Measurements from ENCODE around the gene WDHD1. TPM values are rescaled to one million over a fixed set of nuclear protein-coding genes. Genes with fewer than 3 reads are reported as not detected.
"Not testable (repeated sequence)": the region's sequence is repeated elsewhere in the genome, so short reads cannot be mapped to it uniquely, and the experiment has no call there.

The WDHD1 gene
- total and polyA plus RNA-seq, 8 donors = 0.45 to 2.3 (median 1.1) TPM

GRCh38 chr14:54967496-54967895 lies 59.4 kb downstream of the WDHD1 start:
- no peak for ATAC-seq
- Histone ChIP-seq H3K36me3 (no peaks in the 10 kb centered on the region), H3K4me1 (no peaks in the 10 kb centered on the region), H3K27me3 (no peaks in the 10 kb centered on the region), H3K4me3 (no peak overlapping the region), H3K27ac (no peak overlapping the region), H3K9me3 (no peaks in the 10 kb centered on the region)
- intact Hi-C loops (cut with DNase I) = no loop called here
- FAIRE-seq = no peak
- DNase-seq = no peak
- no peak for TF ChIP-seq CTCF (IDR thresholded peaks at IDR 0.05)
- WGBS, 2 donors = 93 to 98% methylated on average over 4 of the region's 4 CpGs

GRCh38 chr14:54955143-54955542 lies 71.8 kb downstream of the WDHD1 start:
- Histone ChIP-seq H3K4me1 (no peaks in the 10 kb centered on the region), H3K36me3 (no peaks in the 10 kb centered on the region), H3K27ac (no peak overlapping the region), H3K9me3 (no peaks in the 10 kb centered on the region), H3K4me3 (no peak overlapping the region), H3K27me3 (no peaks in the 10 kb centered on the region)
- TF ChIP-seq CTCF (IDR thresholded peaks at IDR 0.05) = no peak
- intact Hi-C loops (cut with DNase I) = no loop called here
- ATAC-seq = no peak
- no peak for DNase-seq
- no peak for FAIRE-seq

- H3K27ac ChIP-seq; H3K9me3 ChIP-seq; DNase-seq; ATAC-seq; intact Hi-C loops (cut with DNase I); H3K4me1 ChIP-seq; H3K27me3 ChIP-seq; H3K4me3 ChIP-seq; H3K36me3 ChIP-seq; FAIRE-seq: not testable (repeated sequence)
- 94 to 95% methylated on average over 3 of the region's 3 CpGs for WGBS, 2 donors
These were observed 73.3 kb downstream of the WDHD1 start for GRCh38 chr14:54953609-54954008.

- WGBS, 2 donors = 81 to 95% methylated on average over 1 of the region's 1 CpG
- ATAC-seq; H3K4me1 ChIP-seq; FAIRE-seq; H3K27me3 ChIP-seq; H3K9me3 ChIP-seq; H3K36me3 ChIP-seq; DNase-seq; H3K4me3 ChIP-seq; H3K27ac ChIP-seq; intact Hi-C loops (cut with DNase I): not testable (repeated sequence)
These were observed 74.1 kb downstream of the WDHD1 start for GRCh38 chr14:54952803-54953202.

GRCh38 chr14:54947230-54947629 lies 79.7 kb downstream of the WDHD1 start:
- no peaks in the 10 kb centered on the region for H3K36me3 ChIP-seq
- no peaks in the 10 kb centered on the region for H3K27me3 ChIP-seq
- intact Hi-C loops (cut with DNase I) = no loop called here
- 96 to 98% methylated on average over 3 of the region's 3 CpGs for WGBS, 2 donors
- FAIRE-seq (no peak), DNase-seq (no peak), ATAC-seq (no peak)
- no peak overlapping the region for H3K4me3 ChIP-seq
- no peak for TF ChIP-seq CTCF (IDR thresholded peaks at IDR 0.05)
- H3K9me3 ChIP-seq = no peaks in the 10 kb centered on the region
- no peaks in the 10 kb centered on the region for H3K4me1 ChIP-seq
- H3K27ac ChIP-seq = no peak overlapping the region

- TF ChIP-seq CTCF (IDR thresholded peaks at IDR 0.05) = no peak
- H3K36me3 ChIP-seq = no peaks in the 10 kb centered on the region
- no peak for DNase-seq
- FAIRE-seq = no peak
- no peaks in the 10 kb centered on the region for H3K4me1 ChIP-seq
- H3K27me3 ChIP-seq = no peaks in the 10 kb centered on the region
- H3K4me3 ChIP-seq = no peak overlapping the region
- no peak overlapping the region for H3K27ac ChIP-seq
- WGBS, 2 donors = 93 to 98% methylated on average over 4 of the region's 4 CpGs
- intact Hi-C loops (cut with DNase I) = no loop called here
- no peaks in the 10 kb centered on the region for H3K9me3 ChIP-seq
- no peak for ATAC-seq
These were observed 80.4 kb downstream of the WDHD1 start for GRCh38 chr14:54946500-54946899.

All from pancreas (tissue), 10 donors.